ENCODE results near the gene PLGRKT. TPM values are rescaled to one million over a fixed set of nuclear protein-coding genes. Genes with fewer than 3 reads are reported as not detected.

The PLGRKT gene
- total and polyA plus RNA-seq, 2 experiments from 2014 or later, result 13.1 to 31.5 TPM

DNA sequence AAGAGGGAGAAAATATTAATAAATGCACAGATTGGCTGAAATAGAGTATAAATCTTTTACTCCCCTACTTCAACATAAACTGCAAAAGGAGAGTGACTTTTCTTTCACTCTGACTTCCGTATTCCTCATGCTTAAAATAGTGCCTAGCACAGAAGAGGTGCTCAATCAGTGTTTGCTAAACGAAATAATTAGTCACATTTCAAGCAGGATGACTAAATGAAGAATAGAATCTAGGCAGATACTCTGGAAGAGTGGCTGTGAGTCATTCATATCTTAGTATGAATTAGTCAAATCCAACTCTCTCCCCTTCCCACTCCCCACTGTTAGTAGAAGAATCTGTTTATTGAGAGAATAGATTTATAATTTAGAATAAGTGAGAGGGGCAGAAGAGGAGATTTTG, 17.5 kb upstream of the PLGRKT start:
- H2AFZ ChIP-seq, result no peak overlapping the region

DNA sequence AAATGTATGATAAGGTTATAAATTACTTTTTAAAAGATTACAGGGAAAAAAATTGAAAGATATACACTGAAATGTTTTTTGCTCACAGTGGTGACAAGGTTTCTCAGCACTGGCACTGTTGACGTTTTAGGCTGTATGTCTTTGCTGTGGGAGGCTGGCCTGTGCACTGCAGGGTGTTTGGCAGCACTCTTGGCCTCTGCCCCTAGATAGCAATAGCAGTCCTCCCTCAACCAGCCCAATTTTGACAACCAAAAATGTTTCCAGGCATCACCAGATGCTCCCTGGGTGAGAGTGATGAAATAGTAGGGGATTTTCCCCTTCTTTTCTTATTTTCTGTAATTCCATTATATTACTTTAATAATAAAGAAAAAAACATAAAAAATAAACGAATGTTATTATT, 15.9 kb upstream of the PLGRKT start:
- Histone ChIP-seq H3K4me1 (ENCODE audit: insufficient read depth) (0 out of 2 replicates have a peak, but pooled peaks cover 4% of the 10 kb centered on the region), H3K9me2 (ENCODE audit: insufficient read depth) (no peaks in the 10 kb centered on the region), H4K20me1 (replicated peaks; ENCODE audit: insufficient read depth) (no peaks in the 10 kb centered on the region), H2AFZ (no peak overlapping the region), H3K27me3 (ENCODE audit: insufficient read depth) (no peaks in the 10 kb centered on the region), H3K4me3 (no peak overlapping the region), H3K36me3 (ENCODE audit: insufficient read depth) (no peaks in the 10 kb centered on the region), H3F3A (replicated peaks; ENCODE audit: low read depth) (no peaks in the 10 kb centered on the region), H3K4me2 (no peak overlapping the region), H3K79me2 (replicated peaks; ENCODE audit: insufficient read depth) (no peaks in the 10 kb centered on the region), H3K27ac (ENCODE audit: low read depth) (no peak overlapping the region)
- ATAC-seq (no peak), DNase-seq (ENCODE audit: low spot score) (no peak)
- H3K36me3 Mint-ChIP-seq (ENCODE audit: low read depth), result no peaks in the 10 kb centered on the region
- no peak overlapping the region for H3K27ac Mint-ChIP-seq
- no peaks in the 10 kb centered on the region for H3K9me3 Mint-ChIP-seq
- H3K4me1 Mint-ChIP-seq, result peaks cover 4% of the 10 kb centered on the region
- H3K4me3 Mint-ChIP-seq, result no peak overlapping the region
- H3K27me3 Mint-ChIP-seq (ENCODE audit: insufficient read depth, low read depth, poor library complexity), result peaks cover 2% of the 10 kb centered on the region
- TF ChIP-seq POLR2AphosphoS5 (IDR thresholded peaks at IDR 0.05; ENCODE audit: low read depth), result no peak
- no peak for TF ChIP-seq EZH2phosphoT487 (IDR thresholded peaks at IDR 0.05; ENCODE audit: unreplicated experiment)
- TF ChIP-seq, protein P1, sequence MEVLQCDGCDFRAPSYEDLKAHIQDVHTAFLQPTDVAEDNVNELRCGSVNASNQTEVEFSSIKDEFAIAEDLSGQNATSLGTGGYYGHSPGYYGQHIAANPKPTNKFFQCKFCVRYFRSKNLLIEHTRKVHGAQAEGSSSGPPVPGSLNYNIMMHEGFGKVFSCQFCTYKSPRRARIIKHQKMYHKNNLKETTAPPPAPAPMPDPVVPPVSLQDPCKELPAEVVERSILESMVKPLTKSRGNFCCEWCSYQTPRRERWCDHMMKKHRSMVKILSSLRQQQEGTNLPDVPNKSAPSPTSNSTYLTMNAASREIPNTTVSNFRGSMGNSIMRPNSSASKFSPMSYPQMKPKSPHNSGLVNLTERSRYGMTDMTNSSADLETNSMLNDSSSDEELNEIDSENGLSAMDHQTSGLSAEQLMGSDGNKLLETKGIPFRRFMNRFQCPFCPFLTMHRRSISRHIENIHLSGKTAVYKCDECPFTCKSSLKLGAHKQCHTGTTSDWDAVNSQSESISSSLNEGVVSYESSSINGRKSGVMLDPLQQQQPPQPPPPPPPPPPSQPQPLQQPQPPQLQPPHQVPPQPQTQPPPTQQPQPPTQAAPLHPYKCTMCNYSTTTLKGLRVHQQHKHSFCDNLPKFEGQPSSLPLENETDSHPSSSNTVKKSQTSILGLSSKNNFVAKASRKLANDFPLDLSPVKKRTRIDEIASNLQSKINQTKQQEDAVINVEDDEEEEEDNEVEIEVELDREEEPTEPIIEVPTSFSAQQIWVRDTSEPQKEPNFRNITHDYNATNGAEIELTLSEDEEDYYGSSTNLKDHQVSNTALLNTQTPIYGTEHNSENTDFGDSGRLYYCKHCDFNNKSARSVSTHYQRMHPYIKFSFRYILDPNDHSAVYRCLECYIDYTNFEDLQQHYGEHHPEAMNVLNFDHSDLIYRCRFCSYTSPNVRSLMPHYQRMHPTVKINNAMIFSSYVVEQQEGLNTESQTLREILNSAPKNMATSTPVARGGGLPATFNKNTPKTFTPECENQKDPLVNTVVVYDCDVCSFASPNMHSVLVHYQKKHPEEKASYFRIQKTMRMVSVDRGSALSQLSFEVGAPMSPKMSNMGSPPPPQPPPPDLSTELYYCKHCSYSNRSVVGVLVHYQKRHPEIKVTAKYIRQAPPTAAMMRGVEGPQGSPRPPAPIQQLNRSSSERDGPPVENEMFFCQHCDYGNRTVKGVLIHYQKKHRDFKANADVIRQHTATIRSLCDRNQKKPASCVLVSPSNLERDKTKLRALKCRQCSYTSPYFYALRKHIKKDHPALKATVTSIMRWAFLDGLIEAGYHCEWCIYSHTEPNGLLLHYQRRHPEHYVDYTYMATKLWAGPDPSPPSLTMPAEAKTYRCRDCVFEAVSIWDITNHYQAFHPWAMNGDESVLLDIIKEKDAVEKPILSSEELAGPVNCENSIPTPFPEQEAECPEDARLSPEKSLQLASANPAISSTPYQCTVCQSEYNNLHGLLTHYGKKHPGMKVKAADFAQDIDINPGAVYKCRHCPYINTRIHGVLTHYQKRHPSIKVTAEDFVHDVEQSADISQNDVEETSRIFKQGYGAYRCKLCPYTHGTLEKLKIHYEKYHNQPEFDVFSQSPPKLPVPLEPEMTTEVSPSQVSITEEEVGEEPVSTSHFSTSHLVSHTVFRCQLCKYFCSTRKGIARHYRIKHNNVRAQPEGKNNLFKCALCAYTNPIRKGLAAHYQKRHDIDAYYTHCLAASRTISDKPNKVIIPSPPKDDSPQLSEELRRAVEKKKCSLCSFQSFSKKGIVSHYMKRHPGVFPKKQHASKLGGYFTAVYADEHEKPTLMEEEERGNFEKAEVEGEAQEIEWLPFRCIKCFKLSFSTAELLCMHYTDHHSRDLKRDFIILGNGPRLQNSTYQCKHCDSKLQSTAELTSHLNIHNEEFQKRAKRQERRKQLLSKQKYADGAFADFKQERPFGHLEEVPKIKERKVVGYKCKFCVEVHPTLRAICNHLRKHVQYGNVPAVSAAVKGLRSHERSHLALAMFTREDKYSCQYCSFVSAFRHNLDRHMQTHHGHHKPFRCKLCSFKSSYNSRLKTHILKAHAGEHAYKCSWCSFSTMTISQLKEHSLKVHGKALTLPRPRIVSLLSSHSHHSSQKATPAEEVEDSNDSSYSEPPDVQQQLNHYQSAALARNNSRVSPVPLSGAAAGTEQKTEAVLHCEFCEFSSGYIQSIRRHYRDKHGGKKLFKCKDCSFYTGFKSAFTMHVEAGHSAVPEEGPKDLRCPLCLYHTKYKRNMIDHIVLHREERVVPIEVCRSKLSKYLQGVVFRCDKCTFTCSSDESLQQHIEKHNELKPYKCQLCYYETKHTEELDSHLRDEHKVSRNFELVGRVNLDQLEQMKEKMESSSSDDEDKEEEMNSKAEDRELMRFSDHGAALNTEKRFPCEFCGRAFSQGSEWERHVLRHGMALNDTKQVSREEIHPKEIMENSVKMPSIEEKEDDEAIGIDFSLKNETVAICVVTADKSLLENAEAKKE (CRISPR knock-in tag; IDR thresholded peaks at IDR 0.05), result no peak
- TF ChIP-seq, protein P2, sequence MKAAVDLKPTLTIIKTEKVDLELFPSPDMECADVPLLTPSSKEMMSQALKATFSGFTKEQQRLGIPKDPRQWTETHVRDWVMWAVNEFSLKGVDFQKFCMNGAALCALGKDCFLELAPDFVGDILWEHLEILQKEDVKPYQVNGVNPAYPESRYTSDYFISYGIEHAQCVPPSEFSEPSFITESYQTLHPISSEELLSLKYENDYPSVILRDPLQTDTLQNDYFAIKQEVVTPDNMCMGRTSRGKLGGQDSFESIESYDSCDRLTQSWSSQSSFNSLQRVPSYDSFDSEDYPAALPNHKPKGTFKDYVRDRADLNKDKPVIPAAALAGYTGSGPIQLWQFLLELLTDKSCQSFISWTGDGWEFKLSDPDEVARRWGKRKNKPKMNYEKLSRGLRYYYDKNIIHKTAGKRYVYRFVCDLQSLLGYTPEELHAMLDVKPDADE (IDR thresholded peaks at IDR 0.05), result no peak
- no peak for TF ChIP-seq CREB1 (CRISPR knock-in tag; IDR thresholded peaks at IDR 0.05; ENCODE audit: low read depth)
- TF ChIP-seq JUNB (IDR thresholded peaks at IDR 0.05; ENCODE audit: unreplicated experiment), result no peak
- no peak for TF ChIP-seq EZH2 (IDR thresholded peaks at IDR 0.05; ENCODE audit: low read depth, unreplicated experiment)
- no peak for TF ChIP-seq NANOG (IDR thresholded peaks at IDR 0.05; ENCODE audit: borderline replicate concordance)
- TF ChIP-seq, protein P3, sequence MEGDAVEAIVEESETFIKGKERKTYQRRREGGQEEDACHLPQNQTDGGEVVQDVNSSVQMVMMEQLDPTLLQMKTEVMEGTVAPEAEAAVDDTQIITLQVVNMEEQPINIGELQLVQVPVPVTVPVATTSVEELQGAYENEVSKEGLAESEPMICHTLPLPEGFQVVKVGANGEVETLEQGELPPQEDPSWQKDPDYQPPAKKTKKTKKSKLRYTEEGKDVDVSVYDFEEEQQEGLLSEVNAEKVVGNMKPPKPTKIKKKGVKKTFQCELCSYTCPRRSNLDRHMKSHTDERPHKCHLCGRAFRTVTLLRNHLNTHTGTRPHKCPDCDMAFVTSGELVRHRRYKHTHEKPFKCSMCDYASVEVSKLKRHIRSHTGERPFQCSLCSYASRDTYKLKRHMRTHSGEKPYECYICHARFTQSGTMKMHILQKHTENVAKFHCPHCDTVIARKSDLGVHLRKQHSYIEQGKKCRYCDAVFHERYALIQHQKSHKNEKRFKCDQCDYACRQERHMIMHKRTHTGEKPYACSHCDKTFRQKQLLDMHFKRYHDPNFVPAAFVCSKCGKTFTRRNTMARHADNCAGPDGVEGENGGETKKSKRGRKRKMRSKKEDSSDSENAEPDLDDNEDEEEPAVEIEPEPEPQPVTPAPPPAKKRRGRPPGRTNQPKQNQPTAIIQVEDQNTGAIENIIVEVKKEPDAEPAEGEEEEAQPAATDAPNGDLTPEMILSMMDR (conservative IDR thresholded peaks at IDR 0.05; ENCODE audit: low read depth in 2 of 2), result no peak

More for the DNA sequence above, 17.5 kb upstream of the PLGRKT start:
- Mint-ChIP-seq H3K4me3 (no peak overlapping the region), H3K4me1 (peaks cover 9% of the 10 kb centered on the region), H3K27ac (no peak overlapping the region), H3K9me3 (no peaks in the 10 kb centered on the region), H3K27me3 (ENCODE audit: insufficient read depth, low read depth, poor library complexity) (peaks cover 2% of the 10 kb centered on the region), H3K36me3 (ENCODE audit: low read depth) (no peaks in the 10 kb centered on the region)
- H4K20me1 ChIP-seq (replicated peaks; ENCODE audit: insufficient read depth), result no peaks in the 10 kb centered on the region
- ATAC-seq (no peak), DNase-seq (ENCODE audit: low spot score) (no peak)
- H3K4me2 ChIP-seq, result no peak overlapping the region
- H3K79me2 ChIP-seq (replicated peaks; ENCODE audit: insufficient read depth), result no peaks in the 10 kb centered on the region
- H3K9me2 ChIP-seq (ENCODE audit: insufficient read depth), result no peaks in the 10 kb centered on the region
- no peaks in the 10 kb centered on the region for H3F3A ChIP-seq (replicated peaks; ENCODE audit: low read depth)
- TF ChIP-seq, protein P3 (conservative IDR thresholded peaks at IDR 0.05; ENCODE audit: low read depth in 2 of 2), result no peak
- H3K27me3 ChIP-seq (ENCODE audit: insufficient read depth), result no peaks in the 10 kb centered on the region
- no peak overlapping the region for H3K4me3 ChIP-seq
- H3K27ac ChIP-seq (ENCODE audit: low read depth), result no peak overlapping the region
- H3K36me3 ChIP-seq (ENCODE audit: insufficient read depth), result no peaks in the 10 kb centered on the region
- 0 out of 2 replicates have a peak, but pooled peaks cover 4% of the 10 kb centered on the region for H3K4me1 ChIP-seq (ENCODE audit: insufficient read depth)
